Right lobe of liver (tissue), 4 donors: ENCODE results near the gene GABRG3.

ENCODE experiments used
- CTCF ChIP-seq, 4 donors: fragments of 200-600 bp in 3 of 4; fragments of 450-650 bp in 1 of 4; IDR thresholded peaks; one replicate each; pipeline versions ENCODE4 v1.5.1 to v1.8.0; 2016 to 2022; ENCODE audit warnings: antibody characterized with exemption in 4 of 4, mild to moderate bottlenecking in 2 of 4
- POLR2A ChIP-seq: fragments of 450-650 bp; IDR thresholded peaks from one replicate; pipeline ENCODE4 v1.6.1; 2017; ENCODE audit warnings: antibody characterized with exemption, mild to moderate bottlenecking
- donor health status: DM: no; HTN: no; CAD: no.
- donor health status: DM: no; HTN: no; CAD: no.
- donor health status: DM: no; HTN: yes; CAD: no.

GRCh38 chr15:27429577-27429976 is 458.6 kb downstream of the GABRG3 start:
- no peak for TF ChIP-seq POLR2A
- no peak for TF ChIP-seq CTCF (IDR thresholded peaks at IDR 0.05)
